A549 (cell line): ENCODE results near the gene ARHGEF10L. TPM values are rescaled to one million over a fixed set of nuclear protein-coding genes. Genes with fewer than 3 reads are reported as not detected.

ENCODE experiments used
- ATAC-seq, 2 experiments: fragments of 200-7000 bp in 1 of 2; fragments of >200 bp in 1 of 2; cut with Nextera tagmentation in 1 of 2; cut with Tn5 transposase in 1 of 2; 3 replicates each; pipeline versions ENCODE4 v1.8.0 to v1.9.1; 2018 to 2020; ENCODE audit warnings: mild to moderate bottlenecking in 1 of 2, moderate library complexity in 1 of 2
- CTCF ChIA-PET: fragments of 300-600 bp; sonication (Branson Sonifier 250); formaldehyde crosslinking; extraction: SDS; loops from one replicate; lab custom pipeline; 2021; ENCODE audit warnings: antibody characterized with exemption, inconsistent platforms; lab: Yijun Ruan, JAX
- POLR2A ChIA-PET: fragments of 350-600 bp; formaldehyde crosslinking; extraction: SDS; loops from one replicate; lab custom pipeline; 2021; ENCODE audit warnings: antibody characterized with exemption, inconsistent platforms; lab: Yijun Ruan, JAX
- DNase-seq, 2 experiments: peaks; one replicate each; pipeline versions ENCODE4 v3.0.0 to v3.0.0-alpha.2; 2011 to 2016; ENCODE audit warnings: low read depth in 1 of 2, low spot score in 1 of 2
- FAIRE-seq: peaks from 2 replicates; lab custom pipeline; 2011; peaks lifted over from hg19 to GRCh38; lab: Jason Lieb, UNC
- H3K27ac ChIP-seq, 2 experiments: fragments of >200 bp; sonication (Bioruptor Twin); formaldehyde crosslinking; 3 replicates each; pipeline ENCODE4 v1.5.1; 2016 to 2017
- H3K4me1 ChIP-seq: fragments of >200 bp; sonication (Bioruptor Twin); formaldehyde crosslinking; 3 replicates; pipeline ENCODE4 v1.6.1; 2016
- H3K4me2 ChIP-seq: fragments of >200 bp; sonication (Bioruptor Twin); formaldehyde crosslinking; 3 replicates; pipeline ENCODE4 v1.6.1; 2016
- H3K4me3 ChIP-seq: fragments of >200 bp; sonication (Bioruptor Twin); formaldehyde crosslinking; 3 replicates; pipeline ENCODE4 v1.5.1; 2016
- H3K9me3 ChIP-seq: fragments of >200 bp; sonication (Bioruptor Twin); formaldehyde crosslinking; 3 replicates; pipeline ENCODE4 v1.6.1; 2016
- ATOH8 ChIP-seq: fragments of 250-450 bp; sonication (Bioruptor Pico); IDR thresholded peaks from 2 replicates; pipeline ENCODE4 v1.5.0; 2020; ENCODE audit warnings: low read depth, mild to moderate bottlenecking, moderate library complexity
- CBX2 ChIP-seq: fragments of 200-600 bp; sonication (generic); IDR thresholded peaks from 2 replicates; pipeline ENCODE4 v1.6.1; 2016; ENCODE audit warnings: low read depth, mild to moderate bottlenecking, borderline replicate concordance
- CBX8 ChIP-seq: fragments of 200-600 bp; sonication (generic); IDR thresholded peaks from 2 replicates; pipeline ENCODE4 v1.6.1; 2016
- CHD2 ChIP-seq: fragments of 150-350 bp; IDR thresholded peaks from 2 replicates; pipeline ENCODE4 v1.6.1; 2014; ENCODE audit warnings: low read length; ENCODE audit not compliant: partially characterized antibody
- EHF ChIP-seq: fragments of 250-450 bp; sonication (Bioruptor Pico); IDR thresholded peaks from 2 replicates; pipeline ENCODE4 v1.5.0; 2020; ENCODE audit warnings: mild to moderate bottlenecking
- EHMT2 ChIP-seq: fragments of 200-600 bp; sonication (generic); IDR thresholded peaks from 2 replicates; pipeline ENCODE4 v1.6.1; 2016; ENCODE audit warnings: antibody characterized with exemption, low read depth, mild to moderate bottlenecking, moderate library complexity
- ELK1 ChIP-seq: fragments of 150-350 bp; IDR thresholded peaks from 2 replicates; pipeline ENCODE4 v1.6.1; 2014; ENCODE audit warnings: low read depth, mild to moderate bottlenecking, low read length
- EP300 ChIP-seq, 2 experiments: fragments of >200 bp; sonication (Bioruptor Twin); formaldehyde crosslinking; IDR thresholded peaks; 2 replicates in 1 of 2; 3 replicates in 1 of 2; pipeline ENCODE4 v1.6.1; 2016 to 2017
- FOSB ChIP-seq: fragments of 250-450 bp; sonication (Bioruptor Pico); IDR thresholded peaks from 2 replicates; pipeline ENCODE4 v1.5.0; 2020; ENCODE audit warnings: mild to moderate bottlenecking, moderate library complexity
- HES2 ChIP-seq: fragments of >200 bp; sonication (Bioruptor Twin); formaldehyde crosslinking; IDR thresholded peaks from 2 replicates; pipeline ENCODE4 v1.6.1; 2016
- HOXA7 ChIP-seq: fragments of 250-450 bp; sonication (Bioruptor Pico); IDR thresholded peaks from 2 replicates; pipeline ENCODE4 v1.5.0; 2020; ENCODE audit warnings: mild to moderate bottlenecking, moderate library complexity
- HOXB5 ChIP-seq: fragments of 250-450 bp; sonication (Bioruptor Pico); IDR thresholded peaks from 2 replicates; pipeline ENCODE4 v1.5.0; 2020; ENCODE audit warnings: mild to moderate bottlenecking, moderate library complexity
- JUN ChIP-seq, 2 experiments: fragments of >200 bp; sonication (Bioruptor Twin); formaldehyde crosslinking; IDR thresholded peaks; 2 replicates in 1 of 2; 3 replicates in 1 of 2; pipeline ENCODE4 v1.6.1; 2016 to 2017
- MAFK ChIP-seq: fragments of 450-650 bp; IDR thresholded peaks from 2 replicates; pipeline ENCODE4 v1.6.1; 2014; ENCODE audit not compliant: partially characterized antibody
- MAX ChIP-seq: IDR thresholded peaks from 2 replicates; pipeline ENCODE4 v1.6.1; 2012
- NR3C1 ChIP-seq: fragments of >200 bp; sonication (Bioruptor Twin); formaldehyde crosslinking; IDR thresholded peaks from 3 replicates; pipeline ENCODE4 v1.6.1; 2017
- PHF8 ChIP-seq: fragments of 200-600 bp; sonication (generic); IDR thresholded peaks from 2 replicates; pipeline ENCODE4 v1.6.1; 2016; ENCODE audit warnings: low read depth, mild to moderate bottlenecking, antibody characterized with exemption, moderate library complexity, borderline replicate concordance
- POLR2A ChIP-seq: IDR thresholded peaks from 2 replicates; pipeline ENCODE4 v1.6.1; 2012; ENCODE audit warnings: mild to moderate bottlenecking, low read length
- RAD21 ChIP-seq, 2 experiments: fragments of >200 bp in 1 of 2; sonication (Bioruptor Twin) in 1 of 2; formaldehyde crosslinking in 1 of 2; IDR thresholded peaks in 1 of 2; conservative IDR thresholded peaks in 1 of 2; 2 replicates in 1 of 2; 3 replicates in 1 of 2; pipeline ENCODE4 v1.6.1; 2012 to 2018; ENCODE audit warnings: inconsistent platforms in 1 of 2
- RCOR1 ChIP-seq: fragments of 150-350 bp; IDR thresholded peaks from 2 replicates; pipeline ENCODE4 v1.6.1; 2014; ENCODE audit warnings: antibody characterized with exemption, low read length, low read depth
- RFX5 ChIP-seq: fragments of 450-650 bp; IDR thresholded peaks from 2 replicates; pipeline ENCODE4 v1.7.1; 2014; ENCODE audit warnings: antibody characterized with exemption, mild to moderate bottlenecking, moderate library complexity
- SMC3 ChIP-seq: fragments of >200 bp; sonication (Bioruptor Twin); formaldehyde crosslinking; IDR thresholded peaks from 3 replicates; pipeline ENCODE4 v1.6.1; 2018; ENCODE audit warnings: inconsistent platforms
- SREBF2 ChIP-seq: fragments of 450-650 bp; IDR thresholded peaks from 2 replicates; pipeline ENCODE4 v1.6.1; 2014; ENCODE audit warnings: mild to moderate bottlenecking, moderate library complexity
- TP53 ChIP-seq: fragments of 250-450 bp; sonication (Bioruptor Pico); IDR thresholded peaks from 2 replicates; pipeline ENCODE4 v1.5.0; 2021; ENCODE audit warnings: mild to moderate bottlenecking, moderate library complexity
- ZFP36 ChIP-seq: fragments of 450-650 bp; IDR thresholded peaks from 2 replicates; pipeline ENCODE4 v1.6.1; 2014; ENCODE audit warnings: borderline replicate concordance; ENCODE audit not compliant: partially characterized antibody
- ZNF302 ChIP-seq: fragments of 250-450 bp; sonication (Bioruptor Pico); IDR thresholded peaks from 2 replicates; pipeline ENCODE4 v1.9.0; 2021; ENCODE audit warnings: inconsistent platforms, mild to moderate bottlenecking, moderate library complexity
- WGBS: methylation state at CpG from one replicate; pipeline ENCODE4 v1.1.6; 2017; ENCODE audit errors: missing lambda C conversion rate; 5-methylcytosine and 5-hydroxymethylcytosine counted together
- polyA plus RNA-seq, 4 experiments: library from polyadenylated mRNA; depleted of rRNA in 3 of 4; stranded (reverse); fragments of >200 nt; fragmentation: RNase III in 1 of 4; extraction: RNeasy Plus Mini Kit Qiagen cat#74134 plus additional on column Dnase treatment in 1 of 4; gene quantifications; 2 replicates in 3 of 4; 3 replicates in 1 of 4; pipeline ENCODE4 v1.2.3, GENCODE V29; 2011 to 2017

ARHGEF10L gene
- polyA plus RNA-seq, 2 of the 4 experiments (the other 2 are of a cell fraction) = 3.5 to 5.2 TPM

GRCh38 chr1:17653728-17654351 is 114.3 kb downstream of the ARHGEF10L start (continued):
- TF ChIP-seq ZFP36 (no peak), SMC3 (peak; percentile 59), ELK1 (no peak), RFX5 (no peak), CBX8 (no peak), ZNF302 (CRISPR knock-in tag) (no peak), RAD21 (conservative IDR thresholded peaks at IDR 0.05 in 1 of 2, IDR thresholded peaks at IDR 0.05 in 1 of 2) (peak; percentile 67 to 68), EP300 (IDR thresholded peaks at IDR 0.05) (no peak), HES2 (no peak), MAFK (no peak), SREBF2 (no peak)

GRCh38 chr1:17654519-17654918 is 115.0 kb downstream of the ARHGEF10L start:
- ChIA-PET POLR2A (no interaction called here), CTCF (interaction anchor here (0.9 to 3.2 kb wide), 14 partner anchors 9 to 930 kb away, joined by 3 to 30 read pairs (median 5); no protein-coding TSS in a partner anchor)
- no peak overlapping the region for H3K4me3 ChIP-seq
- no peak overlapping the region for H3K27ac ChIP-seq
- no peak for FAIRE-seq
- no peaks in the 10 kb centered on the region for H3K4me1 ChIP-seq
- no peak for TF ChIP-seq TP53 (CRISPR knock-in tag)
- no peak for TF ChIP-seq NR3C1
- no peak for TF ChIP-seq JUN (IDR thresholded peaks at IDR 0.05)
- no peak for TF ChIP-seq MAFK
- TF ChIP-seq MAX = no peak
- TF ChIP-seq EHMT2 = no peak
- TF ChIP-seq HOXB5 (CRISPR knock-in tag) = no peak
- TF ChIP-seq HES2 = no peak
- no peak for TF ChIP-seq FOSB (CRISPR knock-in tag)
- no peak for TF ChIP-seq ZFP36
- TF ChIP-seq RCOR1 = no peak
- TF ChIP-seq EP300 (IDR thresholded peaks at IDR 0.05) = no peak
- TF ChIP-seq CBX8 = no peak
- TF ChIP-seq ELK1 = no peak
- no peak for TF ChIP-seq RAD21 (conservative IDR thresholded peaks at IDR 0.05 in 1 of 2, IDR thresholded peaks at IDR 0.05 in 1 of 2)
- no peak overlapping the region for H3K4me2 ChIP-seq
- no peak for DNase-seq
- no peak for ATAC-seq
- no peaks in the 10 kb centered on the region for H3K9me3 ChIP-seq
- WGBS = 67% methylated on average over 1 of the region's 2 CpGs

GRCh38 chr1:17655169-17655568 is 115.7 kb downstream of the ARHGEF10L start:
- POLR2A ChIA-PET = no interaction called here
- 100% methylated on average over 1 of the region's 1 CpG for WGBS
- Histone ChIP-seq H3K4me2 (no peak overlapping the region), H3K9me3 (no peaks in the 10 kb centered on the region), H3K4me3 (no peak overlapping the region), H3K4me1 (no peaks in the 10 kb centered on the region), H3K27ac (no peak overlapping the region)
- FAIRE-seq (no peak), DNase-seq (no peak), ATAC-seq (no peak)
- CTCF ChIA-PET = interaction anchor here (0.9 to 3.0 kb wide), 8 partner anchors 8 to 929 kb away, joined by 3 to 30 read pairs (median 5); no protein-coding TSS in a partner anchor
- TF ChIP-seq EHMT2 = no peak
- TF ChIP-seq POLR2A = no peak
- no peak for TF ChIP-seq EHF (CRISPR knock-in tag)
- TF ChIP-seq FOSB (CRISPR knock-in tag) = no peak
- TF ChIP-seq ATOH8 = no peak
- no peak for TF ChIP-seq HOXA7
- no peak for TF ChIP-seq RCOR1
- no peak for TF ChIP-seq PHF8
- TF ChIP-seq CBX8 = no peak
- TF ChIP-seq MAFK = no peak
- no peak for TF ChIP-seq CHD2
- TF ChIP-seq CBX2 = no peak
